OCI-LY1 (cell line): ENCODE measurements around the gene RADIL.

ENCODE experiments used
- EZH2 ChIP-seq: fragments of 200-600 bp; sonication (generic), shearing (Covaris generic); IDR thresholded peaks from 2 replicates; pipeline ENCODE4 v1.8.0; 2017; ENCODE audit warnings: borderline replicate concordance, mixed run types, mild to moderate bottlenecking, antibody characterized with exemption, low read length, moderate library complexity, mixed read lengths
- TF ChIP-seq, protein P1 (sequence below): fragments of 200-600 bp; sonication (generic), shearing (Covaris generic); IDR thresholded peaks from 2 replicates; pipeline ENCODE4 v1.5.1; 2017; ENCODE audit warnings: mild to moderate bottlenecking, antibody characterized with exemption, low read length, moderate library complexity, mixed read lengths

DNA sequence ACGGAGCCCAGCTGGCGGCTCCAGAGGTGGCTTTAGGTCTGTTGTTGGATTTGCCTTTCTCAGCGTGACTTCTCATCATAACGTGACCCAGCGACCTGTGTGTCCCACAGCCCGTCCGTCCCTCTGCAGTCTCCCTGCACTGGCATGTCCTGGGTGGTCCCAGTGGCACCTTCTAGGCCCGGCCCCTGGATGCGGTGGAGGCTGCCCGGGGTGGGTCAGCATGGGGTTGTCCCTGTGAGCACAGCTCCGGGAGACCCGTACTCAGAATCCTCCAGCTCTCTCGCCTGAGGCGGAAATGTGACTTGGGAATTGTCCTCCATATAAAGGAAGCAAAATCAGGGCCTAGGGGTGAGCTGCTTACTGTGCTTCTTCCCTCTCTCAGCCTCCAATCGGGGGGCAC lies 133.7 kb downstream of the RADIL start:
- TF ChIP-seq, protein P1, sequence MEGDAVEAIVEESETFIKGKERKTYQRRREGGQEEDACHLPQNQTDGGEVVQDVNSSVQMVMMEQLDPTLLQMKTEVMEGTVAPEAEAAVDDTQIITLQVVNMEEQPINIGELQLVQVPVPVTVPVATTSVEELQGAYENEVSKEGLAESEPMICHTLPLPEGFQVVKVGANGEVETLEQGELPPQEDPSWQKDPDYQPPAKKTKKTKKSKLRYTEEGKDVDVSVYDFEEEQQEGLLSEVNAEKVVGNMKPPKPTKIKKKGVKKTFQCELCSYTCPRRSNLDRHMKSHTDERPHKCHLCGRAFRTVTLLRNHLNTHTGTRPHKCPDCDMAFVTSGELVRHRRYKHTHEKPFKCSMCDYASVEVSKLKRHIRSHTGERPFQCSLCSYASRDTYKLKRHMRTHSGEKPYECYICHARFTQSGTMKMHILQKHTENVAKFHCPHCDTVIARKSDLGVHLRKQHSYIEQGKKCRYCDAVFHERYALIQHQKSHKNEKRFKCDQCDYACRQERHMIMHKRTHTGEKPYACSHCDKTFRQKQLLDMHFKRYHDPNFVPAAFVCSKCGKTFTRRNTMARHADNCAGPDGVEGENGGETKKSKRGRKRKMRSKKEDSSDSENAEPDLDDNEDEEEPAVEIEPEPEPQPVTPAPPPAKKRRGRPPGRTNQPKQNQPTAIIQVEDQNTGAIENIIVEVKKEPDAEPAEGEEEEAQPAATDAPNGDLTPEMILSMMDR = no peak
- no peak for TF ChIP-seq EZH2
